Stimulated activated naive CD8-positive, alpha-beta T cell treated with anti-CD3 and anti-CD28 coated beads, Interleukin-15, amount 100 ng/mL, for 72 hours (primary cell): ENCODE data around the gene GABBR2.
A peak's percentile ranks its signal among the peaks of the same experiment; 100 is the strongest.

Experiments used
- ATAC-seq: fragments of 150-1000 bp; cut with Tn5 transposase; 2 replicates; pipeline ENCODE4 v1.10.0; 2021; ENCODE audit warnings: mild to moderate bottlenecking, moderate library complexity
- DNase-seq, 2 donors: peaks; one replicate each; pipeline ENCODE4 v3.0.0; 2021 to 2022
- H3K27ac Mint-ChIP-seq, 2 donors: one replicate each; pipeline ENCODE4 v1.8.0; 2022; ENCODE audit warnings: mild to moderate bottlenecking in 2 of 2, mixed read lengths in 2 of 2, moderate library complexity in 2 of 2
- H3K27me3 Mint-ChIP-seq: one replicate; pipeline ENCODE4 v1.8.0; 2022; ENCODE audit warnings: mixed read lengths
- H3K4me1 Mint-ChIP-seq: one replicate; pipeline ENCODE4 v1.8.0; 2022; ENCODE audit warnings: mild to moderate bottlenecking, mixed read lengths
- H3K4me3 Mint-ChIP-seq, 2 donors: one replicate each; pipeline ENCODE4 v1.8.0; 2022; ENCODE audit warnings: mild to moderate bottlenecking in 2 of 2, mixed read lengths in 2 of 2, moderate library complexity in 1 of 2
- H3K9me3 Mint-ChIP-seq, 2 donors: one replicate each; pipeline ENCODE4 v1.8.0; 2022; ENCODE audit warnings: mixed read lengths in 2 of 2

Gene GABBR2

GRCh38 chr9:98568234-98568908 is 140.4 kb downstream of the GABBR2 start:
- H3K27ac Mint-ChIP-seq = no peak overlapping the region
- H3K4me3 Mint-ChIP-seq = no peak overlapping the region
- H3K4me1 Mint-ChIP-seq = no peaks in the 10 kb centered on the region
- no peak for DNase-seq
- no peaks in the 10 kb centered on the region for H3K9me3 Mint-ChIP-seq
- peaks cover 47% of the 10 kb centered on the region for H3K27me3 Mint-ChIP-seq
- no peak for ATAC-seq

GRCh38 chr9:98567540-98568233 is 141.0 kb downstream of the GABBR2 start:
- no peak overlapping the region for H3K4me3 Mint-ChIP-seq
- H3K27ac Mint-ChIP-seq = no peak overlapping the region
- H3K4me1 Mint-ChIP-seq = no peaks in the 10 kb centered on the region
- peaks cover 44% of the 10 kb centered on the region for H3K27me3 Mint-ChIP-seq
- H3K9me3 Mint-ChIP-seq = no peaks in the 10 kb centered on the region
- ATAC-seq (no peak), DNase-seq (no peak)

DNA sequence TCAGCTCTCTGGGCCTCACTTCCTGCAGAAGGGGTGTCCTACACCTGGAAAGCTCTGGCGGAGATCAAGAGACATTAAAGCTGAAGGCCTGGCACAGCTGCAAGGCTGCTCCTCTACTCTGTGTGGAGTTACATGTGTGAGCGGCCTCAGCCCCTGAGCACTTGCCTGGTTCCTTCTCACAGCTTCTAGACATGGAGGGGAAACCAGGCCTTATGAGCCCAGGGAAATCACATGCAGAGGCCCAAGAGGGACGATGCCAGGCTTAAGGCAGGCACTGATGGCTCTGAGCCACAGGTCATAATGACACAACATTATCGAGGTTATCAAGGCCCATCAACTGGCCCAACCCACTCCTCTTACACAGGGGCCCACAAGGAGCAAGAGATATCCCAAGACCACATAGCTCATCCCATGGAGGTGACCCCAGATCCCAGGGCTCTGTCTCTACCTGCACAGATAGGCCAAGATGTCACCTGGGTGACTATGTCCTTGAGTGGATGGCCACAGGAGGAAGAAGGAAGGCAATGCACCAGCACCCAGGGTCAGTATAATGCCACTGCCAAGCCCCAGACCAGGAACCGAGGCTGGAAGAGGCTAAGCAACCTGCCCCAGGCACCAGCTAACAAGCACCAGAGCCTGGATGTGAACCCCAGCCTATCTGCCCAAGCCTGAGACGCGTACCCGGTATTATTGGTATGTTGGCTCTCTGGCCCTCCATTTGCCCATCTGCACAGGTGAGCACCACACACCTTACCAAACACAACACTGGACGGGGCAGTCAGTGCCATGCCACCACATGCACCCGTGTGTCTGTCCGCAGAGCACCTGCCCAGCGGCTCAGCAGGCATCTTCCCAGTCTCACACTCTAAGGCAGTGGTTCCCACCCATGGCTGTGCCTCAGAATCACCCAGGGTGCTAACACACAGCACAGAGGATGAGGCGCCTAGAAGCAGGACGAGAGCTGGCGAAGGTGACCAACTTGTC is 143.3 kb downstream of the GABBR2 start:
- DNase-seq (no peak), ATAC-seq (peak; percentile 18)
- Mint-ChIP-seq H3K9me3 (no peaks in the 10 kb centered on the region), H3K27ac (no peak overlapping the region), H3K27me3 (peaks cover 24% of the 10 kb centered on the region), H3K4me3 (no peak overlapping the region), H3K4me1 (no peaks in the 10 kb centered on the region)

GRCh38 chr9:98564714-98565113 is 144.0 kb downstream of the GABBR2 start:
- Mint-ChIP-seq H3K9me3 (no peaks in the 10 kb centered on the region), H3K4me1 (no peaks in the 10 kb centered on the region), H3K4me3 (no peak overlapping the region), H3K27ac (no peak overlapping the region), H3K27me3 (peaks cover 19% of the 10 kb centered on the region)
- no peak for ATAC-seq
- DNase-seq = no peak

GRCh38 chr9:98563988-98564387 is 144.7 kb downstream of the GABBR2 start:
- DNase-seq = no peak
- H3K4me3 Mint-ChIP-seq = no peak overlapping the region
- H3K27me3 Mint-ChIP-seq = peaks cover 17% of the 10 kb centered on the region

GRCh38 chr9:98563212-98563907 is 145.4 kb downstream of the GABBR2 start:
- H3K4me1 Mint-ChIP-seq = no peaks in the 10 kb centered on the region
- no peaks in the 10 kb centered on the region for H3K9me3 Mint-ChIP-seq
- H3K27ac Mint-ChIP-seq = no peak overlapping the region

More at GRCh38 chr9:98563988-98564387, 144.7 kb downstream of the GABBR2 start:
- Mint-ChIP-seq H3K27ac (no peak overlapping the region), H3K4me1 (no peaks in the 10 kb centered on the region), H3K9me3 (no peaks in the 10 kb centered on the region)
- ATAC-seq = no peak

GRCh38 chr9:98559561-98559960 is 149.2 kb downstream of the GABBR2 start:
- no peak for DNase-seq
- H3K27ac Mint-ChIP-seq = no peak overlapping the region
- no peaks in the 10 kb centered on the region for H3K9me3 Mint-ChIP-seq
- no peaks in the 10 kb centered on the region for H3K4me1 Mint-ChIP-seq
- no peak overlapping the region for H3K4me3 Mint-ChIP-seq
- no peak for ATAC-seq
- H3K27me3 Mint-ChIP-seq = peaks cover 9% of the 10 kb centered on the region

More at GRCh38 chr9:98563212-98563907, 145.4 kb downstream of the GABBR2 start:
- ATAC-seq = no peak
- Mint-ChIP-seq H3K4me3 (no peak overlapping the region), H3K27me3 (peaks cover 11% of the 10 kb centered on the region)
- no peak for DNase-seq

GRCh38 chr9:98558575-98558974 is 150.2 kb downstream of the GABBR2 start:
- peaks cover 9% of the 10 kb centered on the region for H3K27me3 Mint-ChIP-seq
- ATAC-seq (no peak), DNase-seq (no peak)
- no peak overlapping the region for H3K4me3 Mint-ChIP-seq
- H3K4me1 Mint-ChIP-seq = no peaks in the 10 kb centered on the region
- no peaks in the 10 kb centered on the region for H3K9me3 Mint-ChIP-seq
- H3K27ac Mint-ChIP-seq = no peak overlapping the region

GRCh38 chr9:98556511-98556910 is 152.2 kb downstream of the GABBR2 start:
- no peak overlapping the region for H3K4me3 Mint-ChIP-seq
- ATAC-seq (no peak), DNase-seq (no peak)
- H3K4me1 Mint-ChIP-seq = no peaks in the 10 kb centered on the region
- H3K27ac Mint-ChIP-seq = no peak overlapping the region
- peaks cover 9% of the 10 kb centered on the region for H3K27me3 Mint-ChIP-seq
- no peaks in the 10 kb centered on the region for H3K9me3 Mint-ChIP-seq

- H3K4me1 Mint-ChIP-seq = no peaks in the 10 kb centered on the region
- H3K4me3 Mint-ChIP-seq = no peak overlapping the region
- no peak for ATAC-seq
Measured at GRCh38 chr9:98555651-98556465, 152.9 kb downstream of the GABBR2 start.

DNA sequence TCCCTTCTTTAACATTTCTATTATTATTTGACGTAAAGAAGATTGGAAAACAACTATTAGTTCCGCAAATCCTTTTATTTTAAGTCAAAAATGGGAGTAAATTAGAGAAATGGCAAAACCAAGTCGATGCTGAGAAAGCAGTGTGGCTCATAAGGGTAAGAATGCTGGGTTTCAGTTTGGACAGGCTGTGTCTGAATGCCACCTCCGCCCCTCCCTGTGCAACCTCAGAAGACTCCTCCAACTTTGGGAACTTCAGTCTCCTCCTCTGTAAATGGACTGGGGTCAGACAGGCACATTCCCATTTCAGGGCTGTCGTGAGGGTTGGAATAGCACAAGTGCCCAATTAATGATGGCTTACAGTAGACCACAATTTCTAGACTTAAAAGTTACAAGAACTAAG is 154.0 kb downstream of the GABBR2 start:
- peak overlapping the region in 1 of 2 donors; percentile 42 for H3K27ac Mint-ChIP-seq
- H3K9me3 Mint-ChIP-seq = no peaks in the 10 kb centered on the region
- peaks cover 9% of the 10 kb centered on the region for H3K27me3 Mint-ChIP-seq
- no peak for ATAC-seq
- H3K4me1 Mint-ChIP-seq = no peaks in the 10 kb centered on the region
- no peak for DNase-seq
- H3K4me3 Mint-ChIP-seq = no peak overlapping the region

More at GRCh38 chr9:98555651-98556465, 152.9 kb downstream of the GABBR2 start:
- H3K27me3 Mint-ChIP-seq = peaks cover 9% of the 10 kb centered on the region
- H3K27ac Mint-ChIP-seq = peak overlapping the region in 1 of 2 donors; percentile 44
- H3K9me3 Mint-ChIP-seq = no peaks in the 10 kb centered on the region
- no peak for DNase-seq

- no peak overlapping the region for H3K27ac Mint-ChIP-seq
- peaks cover 9% of the 10 kb centered on the region for H3K27me3 Mint-ChIP-seq
- DNase-seq (no peak), ATAC-seq (no peak)
- H3K4me3 Mint-ChIP-seq = no peak overlapping the region
- H3K9me3 Mint-ChIP-seq = no peaks in the 10 kb centered on the region
- no peaks in the 10 kb centered on the region for H3K4me1 Mint-ChIP-seq
Measured at GRCh38 chr9:98552331-98552730, 156.4 kb downstream of the GABBR2 start.

DNA sequence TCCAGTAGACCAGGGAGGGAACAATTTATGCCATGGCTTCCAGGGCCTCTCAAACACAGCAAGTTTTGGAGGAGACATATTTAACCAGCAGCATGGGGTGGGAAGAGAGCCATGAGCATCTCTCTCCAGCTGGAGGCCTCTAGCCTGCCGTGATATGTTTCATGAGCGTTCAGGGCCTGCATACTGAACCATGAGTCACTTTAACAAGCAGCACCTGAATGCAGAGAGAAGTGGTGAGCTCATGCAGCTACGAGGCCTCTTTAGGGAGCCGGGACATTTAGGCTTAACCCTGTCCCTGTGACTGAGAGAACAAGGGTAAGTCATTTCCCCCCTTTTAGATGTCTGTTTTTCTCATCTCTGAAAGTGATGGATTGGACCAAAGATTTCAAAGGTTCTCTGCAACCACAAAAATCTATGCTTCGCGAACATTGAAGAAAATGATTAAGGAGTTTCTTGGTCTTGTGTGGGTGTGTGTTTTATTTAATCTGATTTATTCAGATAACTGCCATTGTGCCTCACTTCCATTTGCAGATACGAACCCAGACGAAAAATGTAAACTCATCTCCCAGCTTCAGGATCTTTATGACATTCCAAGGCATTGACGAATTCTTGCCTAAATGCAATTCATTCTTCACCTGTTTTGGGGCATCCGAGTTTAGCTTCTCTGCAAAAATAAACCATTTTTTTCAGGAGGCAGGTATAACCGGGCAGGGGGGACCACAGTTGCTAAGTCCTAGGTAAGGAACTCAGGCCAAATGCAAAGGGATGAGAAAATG is 157.0 kb downstream of the GABBR2 start:
- no peak overlapping the region for H3K4me3 Mint-ChIP-seq
- H3K27me3 Mint-ChIP-seq = peaks cover 9% of the 10 kb centered on the region
- H3K9me3 Mint-ChIP-seq = no peaks in the 10 kb centered on the region
- no peak for DNase-seq
- ATAC-seq = no peak
- no peak overlapping the region for H3K27ac Mint-ChIP-seq
- H3K4me1 Mint-ChIP-seq = no peaks in the 10 kb centered on the region
